H54 (cell line): ENCODE data around the gene NUDC.
"Not testable (repeated sequence)": the region's sequence is repeated elsewhere in the genome, so short reads cannot be mapped to it uniquely, and the experiment has no call there.

Experiments
- DNase-seq: peaks from one replicate; pipeline ENCODE4 v3.0.0; 2011; ENCODE audit warnings: low spot score, mixed read lengths; ENCODE audit not compliant: insufficient read length
- FAIRE-seq: peaks from 3 replicates; lab custom pipeline; 2011; peaks lifted over from hg19 to GRCh38; lab: Jason Lieb, UNC
- POLR2A ChIP-seq: IDR thresholded peaks from 2 replicates; pipeline ENCODE4 v1.6.1; 2011; ENCODE audit warnings: low read depth, mild to moderate bottlenecking, low read length

The NUDC gene

GRCh38 chr1:26972390-26972789 is 50.8 kb downstream of the NUDC start:
- DNase-seq = no peak
- FAIRE-seq = no peak
- TF ChIP-seq POLR2A = no peak

- FAIRE-seq (no peak), DNase-seq (no peak)
- no peak for TF ChIP-seq POLR2A
These were observed 51.3 kb downstream of the NUDC start for GRCh38 chr1:26972821-26973220.

- no peak for FAIRE-seq
- DNase-seq = no peak
- no peak for TF ChIP-seq POLR2A
These were observed 55.3 kb downstream of the NUDC start for GRCh38 chr1:26976621-26977510.

GRCh38 chr1:26978901-26979300 is 57.4 kb downstream of the NUDC start:
- FAIRE-seq (no peak), DNase-seq (no peak)
- no peak for TF ChIP-seq POLR2A

GRCh38 chr1:26981146-26981846 is 59.8 kb downstream of the NUDC start:
- DNase-seq = no peak
- FAIRE-seq = no peak
- TF ChIP-seq POLR2A = no peak

DNA sequence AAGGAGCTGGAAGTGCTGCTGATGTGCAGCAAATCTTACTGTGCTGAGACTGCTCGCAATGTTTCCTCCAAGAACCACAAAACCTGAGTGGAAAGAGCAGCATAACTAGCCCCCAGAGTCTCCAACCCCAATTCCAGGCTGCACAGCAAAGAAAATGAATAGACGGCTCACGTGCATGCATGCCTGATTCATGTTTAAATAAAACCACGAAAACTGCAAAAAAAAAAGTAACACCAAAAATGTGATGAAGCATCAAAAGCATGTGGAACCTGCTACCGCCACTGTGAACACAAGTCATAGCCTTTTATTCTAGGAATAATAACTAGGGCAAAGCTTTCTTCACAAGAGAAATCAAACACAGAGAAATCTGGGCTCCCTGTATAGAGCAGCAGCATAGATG is 62.3 kb downstream of the NUDC start:
- no peak for FAIRE-seq
- DNase-seq = no peak
- no peak for TF ChIP-seq POLR2A

DNA sequence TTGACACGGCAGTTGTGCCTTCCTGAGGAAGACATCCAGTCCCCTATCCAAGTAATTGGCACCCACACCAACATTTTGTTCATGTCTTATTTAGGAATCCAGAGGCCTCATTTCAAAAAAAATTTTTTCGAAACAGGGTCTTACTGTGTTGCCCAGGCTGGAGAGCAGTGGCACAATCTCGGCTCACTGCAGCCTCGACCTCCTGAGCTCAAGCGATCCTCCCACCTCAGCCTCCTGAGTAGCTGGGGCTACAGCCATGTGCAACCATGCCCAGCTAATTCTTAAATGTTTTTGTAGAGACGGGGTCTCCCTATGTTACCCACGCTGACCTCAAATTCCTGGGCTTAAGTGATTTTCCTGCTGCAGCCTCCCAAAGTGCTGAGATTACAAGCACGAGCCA is 62.7 kb downstream of the NUDC start:
- DNase-seq = no peak
- no peak for FAIRE-seq
- TF ChIP-seq POLR2A = no peak

DNA sequence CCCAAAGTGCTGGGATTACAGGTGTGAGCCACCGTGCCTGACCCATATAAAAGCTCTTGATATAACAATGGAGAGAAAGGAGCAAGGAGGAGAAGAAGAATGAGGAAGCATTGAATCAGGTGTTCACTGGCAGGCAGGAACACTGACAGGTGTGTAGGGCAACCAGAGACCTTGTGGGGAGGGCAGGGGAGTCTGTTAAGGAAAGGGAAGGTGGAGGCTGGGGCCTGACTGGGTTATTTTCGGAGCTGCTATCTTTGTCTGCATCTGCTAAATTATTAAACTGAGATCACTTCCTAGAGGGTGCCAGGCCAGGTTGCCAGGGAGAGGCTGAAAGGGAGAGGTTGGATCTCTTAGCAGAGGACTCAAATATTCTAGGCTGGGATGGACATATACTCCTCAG is 65.1 kb downstream of the NUDC start:
- no peak for TF ChIP-seq POLR2A
- FAIRE-seq (no peak), DNase-seq (no peak)

GRCh38 chr1:26989403-26990109 is 68.0 kb downstream of the NUDC start:
- DNase-seq, FAIRE-seq: not testable (repeated sequence)

DNA sequence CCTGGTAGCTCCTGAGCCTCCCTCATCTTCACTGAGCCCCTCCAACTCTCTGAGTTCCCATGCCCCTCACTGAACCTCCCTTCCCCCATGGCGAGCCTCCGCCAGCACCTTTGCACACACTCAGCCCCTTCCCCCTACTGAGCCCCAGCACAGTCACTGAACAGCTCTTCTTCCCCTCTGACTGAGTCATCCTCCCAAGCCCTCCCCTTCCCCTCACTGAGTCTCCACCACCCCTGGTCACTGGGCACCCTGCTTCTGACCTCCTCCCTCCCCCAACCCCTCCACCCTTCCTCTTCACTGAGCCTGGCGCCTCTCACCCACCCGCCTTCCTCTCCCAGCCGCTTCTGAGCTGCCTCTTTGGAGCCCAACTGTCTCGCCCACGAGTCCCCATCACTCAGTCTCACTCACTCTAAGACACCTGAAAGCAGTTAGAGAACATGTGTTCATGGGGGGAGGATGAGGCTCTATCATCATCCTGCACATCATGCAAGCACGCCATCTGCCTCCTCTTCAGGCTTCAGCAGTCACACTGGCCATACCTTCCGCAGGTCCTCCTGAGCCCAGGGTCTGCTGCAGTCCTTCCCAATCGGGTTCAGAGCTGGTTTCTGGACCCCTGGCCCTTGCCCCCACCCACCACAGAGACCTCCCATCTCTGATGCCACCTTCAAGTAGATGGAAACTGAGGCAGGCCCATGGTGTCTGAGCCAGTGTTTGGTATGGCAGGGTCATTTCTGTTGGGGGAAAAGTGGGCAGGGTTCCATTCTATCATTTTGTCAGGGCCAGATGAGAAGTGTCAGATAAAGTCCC is 70.0 kb downstream of the NUDC start:
- DNase-seq (no peak), FAIRE-seq (no peak)
- no peak for TF ChIP-seq POLR2A

DNA sequence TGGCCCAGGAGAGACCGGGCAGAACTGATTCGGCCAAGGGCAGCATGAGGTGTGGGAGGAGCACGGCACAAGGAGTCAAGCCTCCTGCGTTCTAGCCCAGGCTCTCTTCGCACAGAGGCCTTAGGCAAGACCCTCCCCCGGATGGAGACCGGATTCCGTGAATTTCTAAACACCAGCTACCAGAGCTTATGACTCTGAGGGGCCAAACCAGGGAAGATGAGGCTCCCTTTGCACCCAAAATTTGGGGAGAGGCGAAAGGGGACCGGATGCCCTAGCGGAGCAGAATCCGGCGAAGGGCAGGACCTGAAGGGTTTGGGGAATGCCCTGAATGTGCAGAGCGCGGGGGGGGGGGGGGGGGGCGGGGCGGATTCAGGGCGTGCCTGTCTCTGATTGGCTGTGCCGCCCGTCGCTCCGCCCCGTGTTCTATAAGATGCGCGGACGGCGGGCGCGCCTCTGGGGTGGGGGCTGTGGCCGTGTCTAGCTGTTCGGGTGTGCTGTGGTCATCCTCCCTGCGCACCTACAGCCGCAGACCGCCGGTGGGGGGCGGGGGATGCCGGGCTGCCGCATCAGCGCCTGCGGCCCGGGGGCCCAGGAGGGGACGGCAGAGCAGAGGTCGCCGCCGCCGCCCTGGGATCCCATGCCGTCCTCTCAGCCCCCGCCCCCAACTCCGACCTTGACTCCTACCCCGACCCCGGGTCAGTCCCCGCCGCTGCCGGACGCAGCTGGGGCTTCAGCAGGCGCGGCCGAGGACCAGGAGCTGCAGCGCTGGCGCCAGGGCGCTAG is 71.9 kb downstream of the NUDC start, which contains the start of gene TRNP1:
Gene TRNP1, plus strand, starts transcription at position 456 of the 783 bp plus-strand sequence. Its CDS starts 95 bp downstream, at position 551.
- TF ChIP-seq POLR2A = peak; percentile 82
- FAIRE-seq (no peak), DNase-seq (peak; percentile 78)

GRCh38 chr1:26994020-26994786 is 72.7 kb downstream of the NUDC start:
- no peak for TF ChIP-seq POLR2A

More at GRCh38 chr1:26994020-26994786, 72.7 kb downstream of the NUDC start:
- FAIRE-seq (no peak), DNase-seq (no peak)
